HG03378 (cell line): ENCODE data around the gene MEST.
"Not testable (repeated sequence)": the region's sequence is repeated elsewhere in the genome, so short reads cannot be mapped to it uniquely, and the experiment has no call there.

ENCODE experiments used
- ATAC-seq: cut with Tn5 transposase; IDR thresholded peaks from one replicate; pipeline ENCODE4 v1.9.1; 2021; ENCODE audit warnings: mild to moderate bottlenecking, moderate library complexity; ENCODE audit not compliant: unreplicated experiment

The MEST gene

GRCh38 chr7:130491841-130492522 lies at the start of gene MEST:
TSS of gene MEST (plus strand) at chr7:130492085. CDS start at chr7:130492314, 229 bp downstream.
- ATAC-seq: no peak

GRCh38 chr7:130442601-130443000 lies 49.3 kb upstream of the MEST start:
- ATAC-seq: no peak

GRCh38 chr7:130444234-130444633 lies 47.7 kb upstream of the MEST start:
- no peak for ATAC-seq

GRCh38 chr7:130444751-130445407 lies 47.0 kb upstream of the MEST start:
- no peak for ATAC-seq

- ATAC-seq: no peak
Measured at GRCh38 chr7:130446259-130446658, 45.6 kb upstream of the MEST start.

- ATAC-seq: not testable (repeated sequence)
Measured at GRCh38 chr7:130451344-130451743, 40.5 kb upstream of the MEST start.

- ATAC-seq: no peak
Measured at GRCh38 chr7:130452951-130453350, 38.9 kb upstream of the MEST start.

GRCh38 chr7:130454959-130455358 lies 36.9 kb upstream of the MEST start:
- no peak for ATAC-seq

- ATAC-seq: peak; percentile 65
Measured at GRCh38 chr7:130458257-130458656, 33.6 kb upstream of the MEST start.

GRCh38 chr7:130461272-130461671 lies 30.6 kb upstream of the MEST start:
- ATAC-seq: no peak

- ATAC-seq: no peak
Measured at GRCh38 chr7:130463553-130464434, 28.1 kb upstream of the MEST start.

- no peak for ATAC-seq
Measured at GRCh38 chr7:130468612-130469011, 23.3 kb upstream of the MEST start.

GRCh38 chr7:130471974-130472373 lies 19.9 kb upstream of the MEST start:
- ATAC-seq: no peak

GRCh38 chr7:130473289-130473688 lies 18.6 kb upstream of the MEST start:
- ATAC-seq: no peak

- ATAC-seq: no peak
Measured at GRCh38 chr7:130473876-130474275, 18.0 kb upstream of the MEST start.

GRCh38 chr7:130475776-130476175 lies 16.1 kb upstream of the MEST start:
- ATAC-seq: no peak

GRCh38 chr7:130476297-130477150 lies 15.4 kb upstream of the MEST start:
- ATAC-seq: peak; percentile 95

GRCh38 chr7:130478991-130479390 lies 12.9 kb upstream of the MEST start:
- ATAC-seq: no peak

GRCh38 chr7:130479716-130480400 lies 12.0 kb upstream of the MEST start:
- no peak for ATAC-seq

- ATAC-seq: no peak
Measured at GRCh38 chr7:130481898-130482297, 10.0 kb upstream of the MEST start.
